Upper lobe of left lung (tissue), 4 donors: ENCODE results near the gene VRTN.

Experiments
- POLR2AphosphoS5 ChIP-seq, 2 donors: sonication (generic); formaldehyde crosslinking; IDR thresholded peaks; one replicate each; pipeline ENCODE4 v1.5.1; 2017; ENCODE audit warnings: antibody characterized with exemption in 2 of 2
- TF ChIP-seq, protein P1 (sequence below), 6 experiments: fragments of 450-650 bp in 4 of 6; fragments of 200-600 bp in 2 of 6; sonication (generic) in 2 of 6; IDR thresholded peaks; one replicate each; pipeline ENCODE4 v1.5.1; 2016 to 2019; ENCODE audit warnings: antibody characterized with exemption in 6 of 6

DNA sequence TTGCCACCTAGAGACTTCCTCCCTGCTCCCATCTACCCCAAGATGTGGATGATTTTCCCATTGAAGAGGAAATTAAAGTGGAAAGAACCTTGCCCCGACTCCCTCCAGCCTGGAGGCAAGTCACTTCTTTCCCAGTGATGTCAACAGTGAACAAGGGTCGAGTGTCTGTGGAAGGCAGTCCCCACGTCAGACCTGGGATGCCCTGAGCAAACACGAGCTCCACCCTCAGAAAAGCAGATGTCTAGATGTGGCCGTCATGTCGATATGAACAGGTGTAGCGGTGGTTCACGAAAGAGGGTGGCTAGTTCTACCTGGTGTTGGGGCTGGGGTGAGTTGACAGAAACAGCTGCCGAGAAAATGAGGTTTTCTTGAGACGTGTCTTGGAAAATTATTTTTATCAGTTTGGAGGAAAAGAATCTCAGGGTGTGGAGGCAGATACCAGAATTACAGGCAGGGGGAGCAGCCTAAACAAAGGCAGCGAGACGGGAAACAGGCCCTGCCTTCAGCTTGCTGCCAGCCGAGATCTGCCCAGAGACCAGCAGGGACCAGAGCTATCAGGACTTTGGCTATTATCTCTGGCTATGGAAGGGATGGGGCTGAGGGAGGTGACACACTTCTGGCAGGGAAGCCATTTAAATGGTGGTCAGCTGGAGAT is 51.9 kb downstream of the VRTN start:
- no peak for TF ChIP-seq POLR2AphosphoS5 (IDR thresholded peaks at IDR 0.05)
- TF ChIP-seq, protein P1, sequence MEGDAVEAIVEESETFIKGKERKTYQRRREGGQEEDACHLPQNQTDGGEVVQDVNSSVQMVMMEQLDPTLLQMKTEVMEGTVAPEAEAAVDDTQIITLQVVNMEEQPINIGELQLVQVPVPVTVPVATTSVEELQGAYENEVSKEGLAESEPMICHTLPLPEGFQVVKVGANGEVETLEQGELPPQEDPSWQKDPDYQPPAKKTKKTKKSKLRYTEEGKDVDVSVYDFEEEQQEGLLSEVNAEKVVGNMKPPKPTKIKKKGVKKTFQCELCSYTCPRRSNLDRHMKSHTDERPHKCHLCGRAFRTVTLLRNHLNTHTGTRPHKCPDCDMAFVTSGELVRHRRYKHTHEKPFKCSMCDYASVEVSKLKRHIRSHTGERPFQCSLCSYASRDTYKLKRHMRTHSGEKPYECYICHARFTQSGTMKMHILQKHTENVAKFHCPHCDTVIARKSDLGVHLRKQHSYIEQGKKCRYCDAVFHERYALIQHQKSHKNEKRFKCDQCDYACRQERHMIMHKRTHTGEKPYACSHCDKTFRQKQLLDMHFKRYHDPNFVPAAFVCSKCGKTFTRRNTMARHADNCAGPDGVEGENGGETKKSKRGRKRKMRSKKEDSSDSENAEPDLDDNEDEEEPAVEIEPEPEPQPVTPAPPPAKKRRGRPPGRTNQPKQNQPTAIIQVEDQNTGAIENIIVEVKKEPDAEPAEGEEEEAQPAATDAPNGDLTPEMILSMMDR (IDR thresholded peaks at IDR 0.05) = no peak
